Small intestine (tissue), 7 donors: ENCODE measurements around the gene COL9A2. TPM values are rescaled to one million over a fixed set of nuclear protein-coding genes. Genes with fewer than 3 reads are reported as not detected.

Experiments
- DNase-seq, 2 donors: peaks; one replicate each; pipeline versions ENCODE4 v3.0.0 to v3.0.0-alpha.2; 2013
- FAIRE-seq: peaks from 2 replicates; lab custom pipeline; 2012; peaks lifted over from hg19 to GRCh38; lab: Jason Lieb, UNC
- H3K27ac ChIP-seq, 3 donors: one replicate each; pipeline ENCODE4 v1.5.1; 2013; ENCODE audit warnings: low read length in 2 of 3, mild to moderate bottlenecking in 2 of 3, control low read depth in 1 of 3, inconsistent platforms in 1 of 3, low read depth in 1 of 3, moderate library complexity in 1 of 3
- H3K27me3 ChIP-seq, 3 donors: one replicate each; pipeline ENCODE4 v1.6.1; 2013; ENCODE audit warnings: low read length in 3 of 3, inconsistent platforms in 1 of 3; ENCODE audit not compliant: control insufficient read depth in 3 of 3, insufficient read depth in 3 of 3
- H3K36me3 ChIP-seq, 3 donors: one replicate each; pipeline ENCODE4 v1.6.1; 2013; ENCODE audit warnings: low read length in 3 of 3, inconsistent platforms in 1 of 3, low read depth in 1 of 3, mild to moderate bottlenecking in 1 of 3, moderate library complexity in 1 of 3; ENCODE audit not compliant: control insufficient read depth in 3 of 3, insufficient read depth in 2 of 3
- H3K4me1 ChIP-seq, 3 donors: one replicate each; pipeline ENCODE4 v1.6.1; 2013; ENCODE audit warnings: low read length in 2 of 3, inconsistent platforms in 1 of 3, low read depth in 1 of 3, mild to moderate bottlenecking in 1 of 3, moderate library complexity in 1 of 3; ENCODE audit not compliant: control insufficient read depth in 3 of 3, insufficient read depth in 2 of 3
- H3K4me3 ChIP-seq, 3 donors: one replicate each; pipeline ENCODE4 v1.5.1; 2013; ENCODE audit warnings: low read length in 3 of 3, control low read depth in 1 of 3, inconsistent platforms in 1 of 3, low read depth in 1 of 3, mild to moderate bottlenecking in 1 of 3, moderate library complexity in 1 of 3
- H3K9me3 ChIP-seq, 2 donors: one replicate each; pipeline ENCODE4 v1.6.1; 2013; ENCODE audit warnings: low read depth in 1 of 2, low read length in 1 of 2; ENCODE audit not compliant: control insufficient read depth in 2 of 2, insufficient read depth in 1 of 2
- WGBS, 3 donors: extraction: QIAGEN DNeasy Blood & Tissue Kit; methylation state at CpG; one replicate each; pipeline ENCODE4 v1.1.7; 2013; 5-methylcytosine and 5-hydroxymethylcytosine counted together
- polyA plus RNA-seq, 4 donors: library from polyadenylated mRNA; stranded (reverse) in 3 of 4; unstranded in 1 of 4; fragments of 200-250 nt in 3 of 4; fragments of 120-200 nt in 1 of 4; gene quantifications; one replicate each; pipeline versions ENCODE4 v1.2.1 to v1.2.3, GENCODE V29; 2013
- donor health status: healthy with polysubstance abuse.
- donor health status: control.
- donor health status: control.
- donor health status: Bipolar disorder and iron deficiency.
- donor health status: healthy.

COL9A2 gene
- polyA plus RNA-seq, 4 donors, result 2.4 to 9.1 (median 4.8) TPM; not detected in 1

- Histone ChIP-seq H3K4me3 (no peak overlapping the region), H3K36me3 (peaks cover 8 to 30% (median 22%) of the 10 kb centered on the region in 3 donors), H3K9me3 (no peaks in the 10 kb centered on the region), H3K27ac (no peak overlapping the region), H3K27me3 (no peaks in the 10 kb centered on the region), H3K4me1 (no peaks in the 10 kb centered on the region)
- FAIRE-seq (no peak), DNase-seq (no peak)
- WGBS, 3 donors, result 82 to 90% (median 89%) methylated on average over 2 of the region's 2 CpGs
These were observed 25.8 kb downstream of the COL9A2 start for GRCh38 chr1:40291293-40291692.

GRCh38 chr1:40281853-40282252 is 35.2 kb downstream of the COL9A2 start:
- no peaks in the 10 kb centered on the region for H3K9me3 ChIP-seq
- peaks cover 6 to 34% (median 13%) of the 10 kb centered on the region in 3 donors for H3K36me3 ChIP-seq
- no peak overlapping the region for H3K4me3 ChIP-seq
- FAIRE-seq (no peak), DNase-seq (no peak)
- H3K27me3 ChIP-seq, result no peaks in the 10 kb centered on the region
- WGBS, 3 donors, result 68 to 82% (median 72%) methylated on average over 2 of the region's 2 CpGs
- H3K4me1 ChIP-seq, result no peaks in the 10 kb centered on the region
- H3K27ac ChIP-seq, result no peak overlapping the region

- DNase-seq (no peak), FAIRE-seq (no peak)
- H3K4me1 ChIP-seq, result peaks cover 0 to 7% (median 2%) of the 10 kb centered on the region in 3 donors
- peaks cover 3 to 18% (median 5%) of the 10 kb centered on the region in 3 donors for H3K36me3 ChIP-seq
- no peak overlapping the region for H3K4me3 ChIP-seq
- 93 to 97% (median 95%) methylated on average over 3 of the region's 3 CpGs for WGBS, 3 donors
- H3K27ac ChIP-seq, result no peak overlapping the region
- H3K27me3 ChIP-seq, result no peaks in the 10 kb centered on the region
- H3K9me3 ChIP-seq, result no peaks in the 10 kb centered on the region
These were observed 41.0 kb downstream of the COL9A2 start for GRCh38 chr1:40276122-40276521.

GRCh38 chr1:40274331-40274730 is 42.8 kb downstream of the COL9A2 start:
- Histone ChIP-seq H3K4me3 (no peak overlapping the region), H3K4me1 (peaks cover 0 to 7% (median 2%) of the 10 kb centered on the region in 3 donors), H3K9me3 (no peaks in the 10 kb centered on the region), H3K36me3 (peaks cover 4 to 20% (median 8%) of the 10 kb centered on the region in 3 donors), H3K27ac (peak overlapping the region in 1 of 3 donors; percentile 51), H3K27me3 (no peaks in the 10 kb centered on the region)
- FAIRE-seq (no peak), DNase-seq (no peak)
- WGBS, 3 donors, result 93 to 95% (median 93%) methylated on average over 2 of the region's 2 CpGs

- DNase-seq (peak; percentile 34), FAIRE-seq (no peak)
- no peaks in the 10 kb centered on the region for H3K27me3 ChIP-seq
- H3K4me3 ChIP-seq, result no peak overlapping the region
- WGBS, 3 donors, result 27 to 57% (median 40%) methylated on average over 4 of the region's 4 CpGs
- H3K36me3 ChIP-seq, result peaks cover 5 to 22% (median 8%) of the 10 kb centered on the region in 3 donors
- peaks cover 0 to 7% (median 2%) of the 10 kb centered on the region in 3 donors for H3K4me1 ChIP-seq
- no peaks in the 10 kb centered on the region for H3K9me3 ChIP-seq
- H3K27ac ChIP-seq, result peak overlapping the region in 1 of 3 donors; percentile 51
These were observed 43.4 kb downstream of the COL9A2 start for GRCh38 chr1:40273547-40274166.

GRCh38 chr1:40272653-40273213 is 44.4 kb downstream of the COL9A2 start:
- H3K36me3 ChIP-seq, result peaks cover 8 to 24% (median 10%) of the 10 kb centered on the region in 3 donors
- 89 to 97% (median 93%) methylated on average over 3 of the region's 3 CpGs for WGBS, 3 donors
- H3K27ac ChIP-seq, result no peak overlapping the region
- no peaks in the 10 kb centered on the region for H3K27me3 ChIP-seq
- no peak for FAIRE-seq
- DNase-seq, result no peak
- no peaks in the 10 kb centered on the region for H3K9me3 ChIP-seq
- peaks cover 0 to 7% (median 2%) of the 10 kb centered on the region in 3 donors for H3K4me1 ChIP-seq
- H3K4me3 ChIP-seq, result no peak overlapping the region

GRCh38 chr1:40270152-40270834 is 46.8 kb downstream of the COL9A2 start:
- peaks cover 10 to 29% (median 17%) of the 10 kb centered on the region in 3 donors for H3K36me3 ChIP-seq
- H3K4me1 ChIP-seq, result peaks cover 0 to 7% (median 2%) of the 10 kb centered on the region in 3 donors
- H3K9me3 ChIP-seq, result no peaks in the 10 kb centered on the region
- WGBS, 3 donors, result 60 to 71% (median 65%) methylated on average over 3 of the region's 3 CpGs
- FAIRE-seq (no peak), DNase-seq (no peak)
- H3K27me3 ChIP-seq, result no peaks in the 10 kb centered on the region
- H3K27ac ChIP-seq, result no peak overlapping the region
- no peak overlapping the region for H3K4me3 ChIP-seq

GRCh38 chr1:40268211-40268610 is 48.9 kb downstream of the COL9A2 start:
- Histone ChIP-seq H3K27ac (no peak overlapping the region), H3K27me3 (no peaks in the 10 kb centered on the region), H3K36me3 (peaks cover 6 to 35% (median 18%) of the 10 kb centered on the region in 3 donors), H3K4me3 (no peak overlapping the region), H3K9me3 (no peaks in the 10 kb centered on the region), H3K4me1 (no peaks in the 10 kb centered on the region)
- FAIRE-seq, result no peak
- DNase-seq, result no peak
